SK-N-SH treated with all-trans-retinoic acid at 6 μM for 48 hours (cell line): ENCODE results near the gene DEDD.

Source experiments
- ATAC-seq: fragments of 200-7000 bp; cut with Tn5 transposase; 3 replicates; pipeline ENCODE4 v1.9.1; 2020; ENCODE audit warnings: mild to moderate bottlenecking, moderate library complexity
- ARNTL ChIP-seq: fragments of 450-650 bp; formaldehyde crosslinking; IDR thresholded peaks from 2 replicates; pipeline ENCODE4 v1.5.0; 2020; ENCODE audit warnings: low read depth, mild to moderate bottlenecking, moderate library complexity, borderline replicate concordance
- BACH2 ChIP-seq: fragments of 250-450 bp; sonication (Bioruptor Pico); IDR thresholded peaks from 2 replicates; pipeline ENCODE4 v1.9.0; 2021; ENCODE audit warnings: mild to moderate bottlenecking, borderline replicate concordance
- ESRRG ChIP-seq: fragments of 250-450 bp; sonication (Bioruptor Pico); IDR thresholded peaks from 2 replicates; pipeline ENCODE4 v1.6.1; 2021; ENCODE audit warnings: mild to moderate bottlenecking
- OSR1 ChIP-seq: fragments of 250-450 bp; sonication (Bioruptor Pico); IDR thresholded peaks from 2 replicates; pipeline ENCODE4 v1.8.0; 2022; ENCODE audit warnings: moderate library complexity, mild to moderate bottlenecking, inconsistent platforms
- PPARA ChIP-seq: fragments of 250-450 bp; sonication (Bioruptor Pico); IDR thresholded peaks from 2 replicates; pipeline ENCODE4 v1.5.0; 2020; ENCODE audit warnings: mild to moderate bottlenecking, borderline replicate concordance
- RARB ChIP-seq: fragments of 250-450 bp; sonication (Bioruptor Pico); IDR thresholded peaks from 2 replicates; pipeline ENCODE4 v1.8.0; 2021; ENCODE audit warnings: mild to moderate bottlenecking, moderate library complexity
- SNAI2 ChIP-seq: fragments of 250-450 bp; sonication (Bioruptor Pico); IDR thresholded peaks from 2 replicates; pipeline ENCODE4 v1.5.0; 2020; ENCODE audit warnings: mild to moderate bottlenecking, moderate library complexity
- TCF4 ChIP-seq: fragments of 250-450 bp; sonication (Bioruptor Pico); IDR thresholded peaks from 2 replicates; pipeline ENCODE4 v1.8.0; 2021; ENCODE audit warnings: mild to moderate bottlenecking, moderate library complexity, borderline replicate concordance
- TOX ChIP-seq: fragments of 250-450 bp; sonication (Bioruptor Pico); IDR thresholded peaks from 2 replicates; pipeline ENCODE4 v1.8.0; 2021; ENCODE audit warnings: mild to moderate bottlenecking, moderate library complexity, borderline replicate concordance
- TSHZ2 ChIP-seq: fragments of 250-450 bp; sonication (Bioruptor Pico); IDR thresholded peaks from 2 replicates; pipeline ENCODE4 v1.5.0; 2020; ENCODE audit warnings: mild to moderate bottlenecking, moderate library complexity
- ZC3H10 ChIP-seq: fragments of 250-450 bp; sonication (Bioruptor Pico); IDR thresholded peaks from 2 replicates; pipeline ENCODE4 v1.5.1; 2021; ENCODE audit warnings: mild to moderate bottlenecking, moderate library complexity
- ZFP3 ChIP-seq: fragments of 250-450 bp; sonication (Bioruptor Pico); IDR thresholded peaks from 2 replicates; pipeline ENCODE4 v1.5.0; 2020; ENCODE audit warnings: mild to moderate bottlenecking, moderate library complexity
- ZFP30 ChIP-seq: fragments of 450-650 bp; formaldehyde crosslinking; IDR thresholded peaks from 2 replicates; pipeline ENCODE4 v1.5.0; 2022; ENCODE audit warnings: mild to moderate bottlenecking, moderate library complexity
- ZNF565 ChIP-seq: fragments of 450-650 bp; formaldehyde crosslinking; conservative IDR thresholded peaks from 2 replicates; pipeline ENCODE4 v1.5.0; 2020; ENCODE audit warnings: low read depth, mild to moderate bottlenecking, moderate library complexity
- ZNF8 ChIP-seq: fragments of 450-650 bp; formaldehyde crosslinking; IDR thresholded peaks from 2 replicates; pipeline ENCODE4 v1.5.0; 2020; ENCODE audit warnings: mild to moderate bottlenecking, moderate library complexity
- TF ChIP-seq, protein P1 (sequence below): fragments of 250-450 bp; sonication (Bioruptor Pico); IDR thresholded peaks from 2 replicates; pipeline ENCODE4 v1.5.1; 2021; ENCODE audit warnings: mild to moderate bottlenecking, moderate library complexity
- TF ChIP-seq, protein P2 (sequence below): fragments of 250-450 bp; sonication (Bioruptor Pico); IDR thresholded peaks from 2 replicates; pipeline ENCODE4 v1.5.1; 2020; ENCODE audit warnings: low read depth, mild to moderate bottlenecking, moderate library complexity

DEDD gene

GRCh38 chr1:161177936-161178244 lies 45.4 kb upstream of the DEDD start:
- TF ChIP-seq PPARA (CRISPR knock-in tag) (no peak), ZNF8 (CRISPR knock-in tag) (no peak), ZC3H10 (CRISPR knock-in tag) (no peak), ESRRG (CRISPR knock-in tag) (no peak), ZNF565 (no peak), TCF4 (no peak), TOX (no peak), SNAI2 (CRISPR knock-in tag) (no peak), ZFP3 (CRISPR knock-in tag) (no peak), OSR1 (CRISPR knock-in tag) (no peak), RARB (no peak), BACH2 (CRISPR knock-in tag) (no peak), ZFP30 (CRISPR knock-in tag) (no peak), TSHZ2 (no peak)
- TF ChIP-seq, protein P1, sequence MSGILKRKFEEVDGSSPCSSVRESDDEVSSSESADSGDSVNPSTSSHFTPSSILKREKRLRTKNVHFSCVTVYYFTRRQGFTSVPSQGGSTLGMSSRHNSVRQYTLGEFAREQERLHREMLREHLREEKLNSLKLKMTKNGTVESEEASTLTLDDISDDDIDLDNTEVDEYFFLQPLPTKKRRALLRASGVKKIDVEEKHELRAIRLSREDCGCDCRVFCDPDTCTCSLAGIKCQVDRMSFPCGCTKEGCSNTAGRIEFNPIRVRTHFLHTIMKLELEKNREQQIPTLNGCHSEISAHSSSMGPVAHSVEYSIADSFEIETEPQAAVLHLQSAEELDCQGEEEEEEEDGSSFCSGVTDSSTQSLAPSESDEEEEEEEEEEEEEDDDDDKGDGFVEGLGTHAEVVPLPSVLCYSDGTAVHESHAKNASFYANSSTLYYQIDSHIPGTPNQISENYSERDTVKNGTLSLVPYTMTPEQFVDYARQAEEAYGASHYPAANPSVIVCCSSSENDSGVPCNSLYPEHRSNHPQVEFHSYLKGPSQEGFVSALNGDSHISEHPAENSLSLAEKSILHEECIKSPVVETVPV (CRISPR knock-in tag) = no peak
- TF ChIP-seq, protein P2, sequence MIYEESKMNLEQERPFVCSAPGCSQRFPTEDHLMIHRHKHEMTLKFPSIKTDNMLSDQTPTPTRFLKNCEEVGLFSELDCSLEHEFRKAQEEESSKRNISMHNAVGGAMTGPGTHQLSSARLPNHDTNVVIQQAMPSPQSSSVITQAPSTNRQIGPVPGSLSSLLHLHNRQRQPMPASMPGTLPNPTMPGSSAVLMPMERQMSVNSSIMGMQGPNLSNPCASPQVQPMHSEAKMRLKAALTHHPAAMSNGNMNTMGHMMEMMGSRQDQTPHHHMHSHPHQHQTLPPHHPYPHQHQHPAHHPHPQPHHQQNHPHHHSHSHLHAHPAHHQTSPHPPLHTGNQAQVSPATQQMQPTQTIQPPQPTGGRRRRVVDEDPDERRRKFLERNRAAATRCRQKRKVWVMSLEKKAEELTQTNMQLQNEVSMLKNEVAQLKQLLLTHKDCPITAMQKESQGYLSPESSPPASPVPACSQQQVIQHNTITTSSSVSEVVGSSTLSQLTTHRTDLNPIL = no peak
- no peak for ATAC-seq

- TF ChIP-seq ARNTL (CRISPR knock-in tag) = no peak
- 0 out of 2 replicates have a peak, but pooled peaks have one; percentile 10 for TF ChIP-seq ZFP3 (CRISPR knock-in tag)
- ATAC-seq = peak; percentile 96
Observed at GRCh38 chr1:161177112-161177935, 44.9 kb upstream of the DEDD start, which contains the start of gene B4GALT3. Gene B4GALT3 (minus strand): TSS chr1:161177507. CDS start chr1:161176060, 1,447 bp downstream.

DNA sequence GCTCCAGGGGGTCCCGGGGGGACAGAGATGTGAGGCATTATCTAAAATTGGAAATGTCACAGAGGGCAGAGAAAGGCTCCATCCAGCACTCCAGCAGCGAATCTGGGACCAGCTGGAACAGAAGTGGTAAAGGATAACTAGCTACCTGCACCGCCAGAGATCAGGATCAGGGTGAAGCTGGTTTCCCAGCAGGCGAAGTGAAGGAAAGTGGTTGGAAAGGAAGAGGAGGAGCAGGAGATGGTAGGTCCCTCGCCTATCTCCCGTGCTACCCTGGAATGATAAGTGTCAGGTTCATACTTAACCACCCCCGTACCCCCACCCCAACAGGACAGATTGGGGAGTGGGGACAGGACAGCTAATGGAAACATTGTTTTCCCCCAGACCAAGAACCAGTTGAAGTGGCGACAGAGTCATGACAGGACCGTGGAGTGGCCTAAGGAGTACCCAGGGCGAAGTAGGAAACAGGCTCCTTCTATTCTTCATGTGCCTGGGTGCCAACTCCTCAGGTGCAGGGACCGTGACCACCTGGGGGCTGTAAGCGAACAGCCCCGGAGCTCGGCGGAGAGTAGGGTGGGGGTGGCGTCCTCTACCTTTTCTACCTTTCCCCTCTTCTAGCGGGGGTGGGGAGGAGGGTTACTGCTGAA lies 44.1 kb upstream of the DEDD start:
- TF ChIP-seq ESRRG (CRISPR knock-in tag) = no peak
- no peak for TF ChIP-seq TSHZ2
- no peak for TF ChIP-seq ZFP3 (CRISPR knock-in tag)
- TF ChIP-seq OSR1 (CRISPR knock-in tag) = no peak
- TF ChIP-seq RARB = no peak
- TF ChIP-seq, protein P1 (CRISPR knock-in tag) = no peak
- TF ChIP-seq BACH2 (CRISPR knock-in tag) = no peak
- peak; percentile 44 for ATAC-seq
